Tibial artery (tissue), 4 donors: ENCODE results near the gene CXADR.

Experiments used
- DNase-seq, 2 donors: peaks; one replicate each; pipeline ENCODE4 v3.0.0-alpha.2; 2019
- H3K27ac ChIP-seq, 2 donors: fragments of 200-600 bp; sonication (generic) in 1 of 2; 1 replicate in 1 of 2; 2 replicates in 1 of 2; pipeline ENCODE4 v1.5.1; 2018 to 2019; ENCODE audit warnings: mild to moderate bottlenecking in 1 of 2
- H3K27me3 ChIP-seq, 2 donors: fragments of 200-600 bp; sonication (generic) in 1 of 2; one replicate each; pipeline versions ENCODE4 v1.5.1 to v1.6.0; 2016 to 2019
- H3K36me3 ChIP-seq, 3 donors: fragments of 200-600 bp; sonication (generic) in 2 of 3; one replicate each; pipeline ENCODE4 v1.5.1; 2016 to 2019; ENCODE audit warnings: mild to moderate bottlenecking in 2 of 3
- H3K4me1 ChIP-seq, 4 donors: fragments of 200-600 bp; sonication (generic) in 2 of 4; 1 replicate in 3 of 4; 2 replicates in 1 of 4; pipeline ENCODE4 v1.5.1; 2016 to 2019
- H3K4me3 ChIP-seq, 2 donors: fragments of 200-600 bp; sonication (generic) in 1 of 2; 1 replicate in 1 of 2; 2 replicates in 1 of 2; pipeline ENCODE4 v1.5.1; 2018 to 2019; ENCODE audit warnings: mild to moderate bottlenecking in 2 of 2
- H3K9me3 ChIP-seq, 3 donors: fragments of 200-600 bp; sonication (generic) in 1 of 3; one replicate each; pipeline ENCODE4 v1.5.1; 2016 to 2019
- intact Hi-C: fragments of 100-400 bp; cut with DNase I; formaldehyde crosslinking; loops from one replicate; pipeline ENCODE4 v1.15.0; 2023; ENCODE audit warnings: low total_unique reads
- TF ChIP-seq, protein P1 (sequence below), 2 experiments: fragments of 200-600 bp in 1 of 2; fragments of 450-650 bp in 1 of 2; IDR thresholded peaks; one replicate each; pipeline ENCODE4 v1.5.1; 2017 to 2019; ENCODE audit warnings: antibody characterized with exemption in 2 of 2, mild to moderate bottlenecking in 1 of 2, moderate library complexity in 1 of 2

CXADR gene

DNA sequence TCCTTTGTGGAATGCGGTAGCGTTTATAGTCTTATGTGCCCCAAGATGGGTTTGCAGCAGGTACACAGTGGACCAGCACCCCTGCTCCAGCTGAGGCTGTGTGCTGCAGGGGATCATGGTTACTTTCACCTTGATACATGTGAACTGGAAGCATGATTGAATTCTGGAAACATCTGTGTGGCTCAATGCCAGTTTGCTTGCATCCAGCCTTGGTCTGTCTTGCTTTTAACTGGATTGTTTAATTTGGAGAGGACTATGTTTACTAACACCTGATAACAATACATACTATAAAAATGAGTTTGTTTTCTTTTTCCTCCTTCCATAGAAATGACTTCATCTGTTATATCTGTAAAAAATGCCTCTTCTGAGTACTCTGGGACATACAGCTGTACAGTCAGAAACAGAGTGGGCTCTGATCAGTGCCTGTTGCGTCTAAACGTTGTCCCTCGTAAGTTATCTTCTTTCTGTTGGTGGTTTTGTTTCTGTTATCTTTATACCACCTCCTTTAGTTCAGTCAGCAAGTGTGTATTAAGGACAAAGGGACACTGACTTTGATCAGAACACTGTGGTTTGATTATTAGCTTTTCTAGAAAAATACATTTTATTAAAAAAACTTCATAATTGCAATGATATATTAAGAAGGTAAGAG lies 47.7 kb downstream of the CXADR start:
- no peaks in the 10 kb centered on the region for H3K36me3 ChIP-seq
- H3K9me3 ChIP-seq = no peaks in the 10 kb centered on the region
- H3K4me1 ChIP-seq = no peaks in the 10 kb centered on the region
- no peak overlapping the region for H3K27ac ChIP-seq
- DNase-seq = no peak
- TF ChIP-seq, protein P1, sequence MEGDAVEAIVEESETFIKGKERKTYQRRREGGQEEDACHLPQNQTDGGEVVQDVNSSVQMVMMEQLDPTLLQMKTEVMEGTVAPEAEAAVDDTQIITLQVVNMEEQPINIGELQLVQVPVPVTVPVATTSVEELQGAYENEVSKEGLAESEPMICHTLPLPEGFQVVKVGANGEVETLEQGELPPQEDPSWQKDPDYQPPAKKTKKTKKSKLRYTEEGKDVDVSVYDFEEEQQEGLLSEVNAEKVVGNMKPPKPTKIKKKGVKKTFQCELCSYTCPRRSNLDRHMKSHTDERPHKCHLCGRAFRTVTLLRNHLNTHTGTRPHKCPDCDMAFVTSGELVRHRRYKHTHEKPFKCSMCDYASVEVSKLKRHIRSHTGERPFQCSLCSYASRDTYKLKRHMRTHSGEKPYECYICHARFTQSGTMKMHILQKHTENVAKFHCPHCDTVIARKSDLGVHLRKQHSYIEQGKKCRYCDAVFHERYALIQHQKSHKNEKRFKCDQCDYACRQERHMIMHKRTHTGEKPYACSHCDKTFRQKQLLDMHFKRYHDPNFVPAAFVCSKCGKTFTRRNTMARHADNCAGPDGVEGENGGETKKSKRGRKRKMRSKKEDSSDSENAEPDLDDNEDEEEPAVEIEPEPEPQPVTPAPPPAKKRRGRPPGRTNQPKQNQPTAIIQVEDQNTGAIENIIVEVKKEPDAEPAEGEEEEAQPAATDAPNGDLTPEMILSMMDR (IDR thresholded peaks at IDR 0.05) = no peak
- no peaks in the 10 kb centered on the region for H3K27me3 ChIP-seq
- intact Hi-C loops = no loop called here
- no peak overlapping the region for H3K4me3 ChIP-seq

DNA sequence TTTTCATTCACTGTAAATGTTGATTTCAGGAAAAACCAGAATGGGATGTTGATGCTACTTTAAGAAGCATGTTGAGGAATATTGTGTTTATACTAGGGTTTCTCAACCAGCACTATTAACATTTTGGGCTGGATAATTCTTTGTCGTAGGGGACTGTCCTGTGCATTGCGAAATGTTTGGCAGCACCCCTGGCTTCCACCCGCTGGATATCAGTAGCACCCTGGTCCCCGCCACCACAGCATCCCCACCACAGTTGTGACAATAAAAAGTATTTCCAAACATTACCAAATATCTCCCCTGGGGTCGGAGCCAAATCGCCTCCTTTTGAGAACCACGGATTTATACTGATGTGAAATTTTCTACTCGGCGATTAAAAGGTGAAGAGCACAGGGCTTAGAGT lies 57.9 kb downstream of the CXADR start:
- H3K9me3 ChIP-seq = no peaks in the 10 kb centered on the region
- TF ChIP-seq, protein P1 (IDR thresholded peaks at IDR 0.05) = no peak
- no peaks in the 10 kb centered on the region for H3K36me3 ChIP-seq
- DNase-seq = no peak
- no peaks in the 10 kb centered on the region for H3K4me1 ChIP-seq
- no peak overlapping the region for H3K4me3 ChIP-seq
- intact Hi-C loops = no loop called here
- peaks cover 0 to 5% of the 10 kb centered on the region in 2 donors for H3K27me3 ChIP-seq
- no peak overlapping the region for H3K27ac ChIP-seq

DNA sequence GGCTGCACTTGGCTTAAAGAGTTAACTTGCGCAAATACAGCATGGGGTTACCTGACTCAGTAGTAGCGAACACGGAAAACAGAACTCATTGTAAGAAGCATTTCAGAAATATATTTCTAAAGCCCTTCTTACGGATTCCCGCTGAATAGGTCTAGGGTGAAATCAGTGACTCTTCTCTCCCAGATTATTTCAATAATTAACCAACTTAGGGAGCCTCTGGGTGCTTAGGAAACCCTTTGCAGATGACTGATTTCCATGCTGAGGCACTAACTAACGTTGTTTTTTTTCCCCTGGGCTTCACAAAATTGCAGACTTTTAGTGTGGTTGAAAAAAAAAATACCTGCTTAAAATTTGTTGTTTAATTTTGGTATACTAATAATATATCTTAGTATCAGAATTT lies 59.6 kb downstream of the CXADR start:
- TF ChIP-seq, protein P1 (IDR thresholded peaks at IDR 0.05) = no peak
- intact Hi-C loops = no loop called here
- no peak for DNase-seq
- H3K4me1 ChIP-seq = no peaks in the 10 kb centered on the region
- no peak overlapping the region for H3K27ac ChIP-seq
- no peak overlapping the region for H3K4me3 ChIP-seq
- peaks cover 0 to 5% of the 10 kb centered on the region in 2 donors for H3K27me3 ChIP-seq
- no peaks in the 10 kb centered on the region for H3K36me3 ChIP-seq
- H3K9me3 ChIP-seq = no peaks in the 10 kb centered on the region

DNA sequence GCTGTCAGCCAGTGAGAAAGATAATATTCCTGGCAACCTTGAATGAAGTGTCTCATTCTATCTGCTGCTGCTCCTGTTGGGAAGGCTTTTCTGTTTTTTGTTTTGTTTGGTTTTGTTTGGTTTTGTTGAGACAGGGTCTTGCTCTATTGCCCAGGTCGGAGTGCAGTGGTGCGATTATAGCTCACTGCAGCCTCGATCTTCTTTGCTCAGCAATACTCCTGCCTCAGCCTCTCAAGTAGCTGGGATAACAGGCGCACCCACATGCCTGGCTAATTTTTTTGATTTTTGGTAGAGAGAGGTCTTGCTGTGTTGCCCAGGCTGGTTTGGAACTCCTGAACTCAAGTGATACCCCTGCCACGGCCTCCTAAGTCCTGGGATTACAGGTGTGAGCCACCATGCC lies 62.2 kb downstream of the CXADR start:
- no peak for DNase-seq
- TF ChIP-seq, protein P1 (IDR thresholded peaks at IDR 0.05) = no peak
- intact Hi-C loops = no loop called here
- H3K4me3 ChIP-seq = no peak overlapping the region
- no peaks in the 10 kb centered on the region for H3K36me3 ChIP-seq
- no peaks in the 10 kb centered on the region for H3K4me1 ChIP-seq
- no peak overlapping the region for H3K27ac ChIP-seq
- no peaks in the 10 kb centered on the region for H3K9me3 ChIP-seq
- peaks cover 0 to 5% of the 10 kb centered on the region in 2 donors for H3K27me3 ChIP-seq

DNA sequence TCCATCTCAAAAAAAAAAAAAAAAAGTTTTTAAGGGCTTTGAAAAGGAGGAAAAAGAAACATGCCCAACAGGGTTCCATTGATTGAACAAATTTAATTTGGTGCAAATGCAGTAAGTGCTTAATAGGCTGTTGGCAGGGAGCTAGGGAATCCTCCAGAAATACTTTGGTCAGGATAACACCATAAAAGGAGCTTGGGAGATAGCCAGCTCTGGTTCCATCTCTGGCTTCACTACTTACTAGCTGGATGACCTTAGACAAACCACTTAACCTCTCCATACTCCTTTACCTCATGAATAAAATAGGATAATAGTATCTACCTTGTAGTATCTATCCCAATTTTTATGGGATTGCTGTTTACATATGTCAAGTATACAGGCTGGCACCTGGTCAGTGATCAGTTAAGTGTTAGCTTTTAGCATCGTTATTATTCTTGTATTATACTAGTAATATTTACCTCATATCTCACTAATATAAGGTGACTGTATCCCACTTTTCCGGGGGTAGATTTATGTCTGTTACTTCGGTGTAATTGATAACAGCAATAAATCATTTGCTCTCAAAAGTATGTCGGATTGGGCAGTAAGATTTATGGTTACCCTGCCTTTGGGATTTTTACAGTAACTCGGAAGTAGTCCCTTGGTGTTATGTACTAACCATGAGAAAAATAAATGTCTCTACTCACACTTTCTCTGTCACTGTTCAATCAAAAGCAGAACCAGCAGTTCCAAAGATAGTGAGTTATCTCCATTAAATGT lies 63.4 kb downstream of the CXADR start:
- Histone ChIP-seq H3K4me3 (no peak overlapping the region), H3K4me1 (no peaks in the 10 kb centered on the region), H3K36me3 (no peaks in the 10 kb centered on the region), H3K27ac (no peak overlapping the region), H3K9me3 (no peaks in the 10 kb centered on the region), H3K27me3 (no peaks in the 10 kb centered on the region)
- intact Hi-C loops = no loop called here
- no peak for DNase-seq
- TF ChIP-seq, protein P1 (IDR thresholded peaks at IDR 0.05) = no peak
